Heart right ventricle (tissue), 16 donors: ENCODE results near the gene RAD51B. TPM values are rescaled to one million over a fixed set of nuclear protein-coding genes. Genes with fewer than 3 reads are reported as not detected.

Experiments used
- ATAC-seq, 8 donors: fragments of 200-7000 bp; cut with Tn5 transposase; one replicate each; pipeline ENCODE4 v1.9.1; 2020; ENCODE audit warnings: mild to moderate bottlenecking in 8 of 8, moderate library complexity in 8 of 8, moderate number of reproducible peaks in 1 of 8
- DNase-seq, 2 donors: peaks; one replicate each; pipeline ENCODE4 v3.0.0-alpha.2; 2020
- H3K27ac ChIP-seq, 10 donors: fragments of 200-600 bp; sonication (generic) in 2 of 10; one replicate each; pipeline versions ENCODE4 v1.5.0 to v1.8.0; 2020 to 2022; ENCODE audit warnings: mild to moderate bottlenecking in 3 of 10
- H3K27me3 ChIP-seq, 7 donors: fragments of 200-600 bp; one replicate each; pipeline ENCODE4 v1.8.0; 2021 to 2022; ENCODE audit warnings: mild to moderate bottlenecking in 2 of 7
- H3K36me3 ChIP-seq, 9 donors: fragments of 200-600 bp; sonication (generic) in 1 of 9; one replicate each; pipeline versions ENCODE4 v1.5.0 to v1.8.0; 2020 to 2022; ENCODE audit warnings: mild to moderate bottlenecking in 2 of 9
- H3K4me1 ChIP-seq, 9 donors: fragments of 200-600 bp; sonication (generic) in 1 of 9; one replicate each; pipeline versions ENCODE4 v1.5.0 to v1.8.0; 2020 to 2022; ENCODE audit warnings: mild to moderate bottlenecking in 4 of 9
- H3K4me3 ChIP-seq, 10 donors: fragments of 200-600 bp; sonication (generic) in 2 of 10; one replicate each; pipeline versions ENCODE4 v1.5.0 to v1.8.0; 2020 to 2022; ENCODE audit warnings: mild to moderate bottlenecking in 7 of 10, moderate library complexity in 2 of 10
- H3K9me3 ChIP-seq, 11 donors: fragments of 200-600 bp in 10 of 11; sonication (generic) in 2 of 11; one replicate each; pipeline versions ENCODE4 v1.5.0 to v1.8.0; 2013 to 2022; ENCODE audit warnings: mild to moderate bottlenecking in 2 of 11, control low read depth in 1 of 11, moderate library complexity in 1 of 11
- CTCF ChIP-seq, 9 donors: fragments of 200-600 bp; sonication (generic) in 2 of 9; IDR thresholded peaks; one replicate each; pipeline versions ENCODE4 v1.5.0 to v1.8.0; 2021 to 2022; ENCODE audit warnings: antibody characterized with exemption in 9 of 9, mild to moderate bottlenecking in 5 of 9, moderate library complexity in 1 of 9
- WGBS, 2 donors: extraction: QIAGEN DNeasy Blood & Tissue Kit; methylation state at CpG; one replicate each; pipeline ENCODE4 v1.1.7; 2013; ENCODE audit warnings: inconsistent platforms in 1 of 2; 5-methylcytosine and 5-hydroxymethylcytosine counted together
- intact Hi-C, 10 donors: fragments of 100-400 bp; cut with DNase I; formaldehyde crosslinking; loops; one replicate each; pipeline versions ENCODE4 v1.11.1 to v1.14.2; 2022
- polyA plus RNA-seq, 2 donors: library from polyadenylated mRNA; stranded (reverse); fragments of 200-250 nt; gene quantifications; one replicate each; pipeline ENCODE4 v1.2.3, GENCODE V29; 2013
- total RNA-seq, 10 donors: library from RNA; stranded (reverse); fragmentation: NEBNext Ultra II Directional in 3 of 10; extraction: Animal tissue kit (Norgen Biotek cat#: 25700) in 3 of 10; gene quantifications; one replicate each; pipeline versions ENCODE4 v1.2.1 to v1.2.4, GENCODE V29; 2021 to 2023
- donor health status: Arrhythmogenic right ventricular cardiomyopathy.
- donor health status: ischemic (EF 13 %, LVEDD 7.1; RV severe dilation, severe dysfunction).
- donor health status: healthy with polysubstance abuse.
- donor health status: DM: no; HTN: yes; CAD: no.
- donor health status: DM: no; HTN: no; CAD: no.
- donor health status: ischemic (EF 25% LVEDD 6.9; RV normal size, moderate dysfunction).
- donor health status: ischemic (EF 25% LVEDD 5.7; RV mildly dilated, moderate dysfunction).
- donor health status: healthy.
- donor health status: DM: yes; HTN: yes; CAD: no.
- donor health status: Ischemic cardiomyopathy.
- donor health status: ischemic (EF 35%, LVEDD 5.7; RV mildly dilated, moderate dysfunction).
- donor health status: nonischemic (EF 11% LVEDD 7.7; RV severe dilation, severe dysfunction).
- donor health status: DM: yes; HTN: yes; CAD: no.
- donor health status: PGD.
- donor health status: ischemic (EF 29% LVEDD 5.4; RV normal size, mild dysfunction).
- donor health status: nonischemic (EF 23%, LVEDD 6.1; RV moderate dilation, normal function).

The RAD51B gene
- total and polyA plus RNA-seq, 12 donors = 0.88 to 8.6 (median 3.5) TPM

DNA sequence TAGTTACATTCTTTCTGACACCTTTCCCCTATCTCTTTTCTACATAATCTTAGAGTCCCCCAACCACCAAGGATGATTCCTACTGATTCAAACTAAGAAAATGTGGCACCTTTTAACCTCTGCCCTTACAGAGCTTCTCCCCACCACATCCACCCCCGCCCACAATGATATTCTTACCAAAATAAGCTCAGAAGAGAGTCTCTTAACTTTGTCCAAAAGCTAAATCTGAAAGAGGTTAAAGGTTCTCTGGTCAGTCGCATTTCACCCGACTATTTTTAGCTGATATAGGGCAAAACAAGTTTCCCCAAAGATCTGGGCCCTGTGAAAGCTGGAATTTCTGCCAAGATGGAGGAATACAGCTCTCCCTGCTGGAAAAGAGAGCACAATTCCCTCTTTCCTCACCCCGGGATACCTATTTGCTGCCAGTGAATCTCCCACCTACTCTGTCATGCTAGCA, 844.7 kb downstream of the RAD51B start:
- ATAC-seq (peak in 4 of 8 donors; percentile 19 to 28 (median 24)), DNase-seq (no peak)
- Histone ChIP-seq H3K9me3 (no peaks in the 10 kb centered on the region), H3K4me1 (peaks cover 10 to 75% (median 45%) of the 10 kb centered on the region in 9 donors), H3K27me3 (no peaks in the 10 kb centered on the region), H3K36me3 (no peaks in the 10 kb centered on the region), H3K27ac (peak overlapping the region in 7 of 10 donors; percentile 2 to 75 (median 51)), H3K4me3 (no peak overlapping the region)
- WGBS, 2 donors = 68 to 73% methylated on average over 4 of the region's 4 CpGs
- intact Hi-C loops = loop anchor here in 1 of 10 donors (10.0 kb wide), 1 partner anchor 419 kb away; no protein-coding TSS in a partner anchor
- TF ChIP-seq CTCF (IDR thresholded peaks at IDR 0.05) = peak in 3 of 9 donors; percentile 16 to 36 (median 24)

GRCh38 chr14:68665131-68665530, 845.6 kb downstream of the RAD51B start:
- H3K27me3 ChIP-seq = no peaks in the 10 kb centered on the region
- 75 to 84% methylated on average over 4 of the region's 4 CpGs for WGBS, 2 donors
- no peak overlapping the region for H3K4me3 ChIP-seq
- no peak for TF ChIP-seq CTCF (IDR thresholded peaks at IDR 0.05)
- intact Hi-C loops = loop anchor here in 3 of 10 donors (5.0 to 10.0 kb wide), 3 partner anchors 127 to 420 kb away; partner anchors contain the start of gene ZFP36L1 (in 1 of the 3)
- H3K36me3 ChIP-seq = no peaks in the 10 kb centered on the region
- DNase-seq = no peak
- H3K4me1 ChIP-seq = peaks cover 8 to 78% (median 46%) of the 10 kb centered on the region in 9 donors
- ATAC-seq = no peak
- no peaks in the 10 kb centered on the region for H3K9me3 ChIP-seq
- H3K27ac ChIP-seq = peak overlapping the region in 8 of 10 donors; percentile 2 to 75 (median 55)

GRCh38 chr14:68665792-68666204, 846.2 kb downstream of the RAD51B start:
- H3K36me3 ChIP-seq = no peaks in the 10 kb centered on the region
- no peak for DNase-seq
- TF ChIP-seq CTCF (IDR thresholded peaks at IDR 0.05) = no peak
- ATAC-seq = peak in 2 of 8 donors; percentile 24 to 33
- peak overlapping the region in 9 of 10 donors; percentile 18 to 75 (median 57) for H3K27ac ChIP-seq
- H3K27me3 ChIP-seq = no peaks in the 10 kb centered on the region
- H3K4me3 ChIP-seq = no peak overlapping the region
- no peaks in the 10 kb centered on the region for H3K9me3 ChIP-seq
- peaks cover 15 to 85% (median 53%) of the 10 kb centered on the region in 9 donors for H3K4me1 ChIP-seq
- intact Hi-C loops = loop anchor here in 3 of 10 donors (5.0 to 10.0 kb wide), 3 partner anchors 127 to 421 kb away; partner anchors contain the start of gene ZFP36L1 (in 1 of the 3)

DNA sequence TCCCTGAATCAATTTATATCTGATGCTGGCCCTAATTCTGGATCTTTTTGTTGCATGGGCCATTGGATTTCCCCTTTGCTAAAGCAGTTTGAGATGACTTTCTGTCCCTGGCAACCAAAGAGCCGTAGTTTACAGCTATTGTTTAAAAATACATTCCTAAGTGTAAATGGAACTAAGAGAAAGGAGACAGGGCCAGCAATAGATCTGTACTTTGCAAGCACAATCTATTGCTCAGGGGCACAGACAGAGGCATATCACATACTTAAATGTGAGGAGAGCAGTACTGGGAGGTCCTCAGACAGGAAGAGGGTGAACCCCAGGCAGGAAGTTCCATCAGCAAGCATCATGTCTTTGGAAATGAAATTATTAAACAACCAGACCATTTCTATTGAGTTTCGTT, 846.7 kb downstream of the RAD51B start:
- Histone ChIP-seq H3K4me3 (no peak overlapping the region), H3K27ac (peak overlapping the region in 9 of 10 donors; percentile 9 to 75 (median 57)), H3K4me1 (peaks cover 18 to 89% (median 57%) of the 10 kb centered on the region in 9 donors), H3K36me3 (no peaks in the 10 kb centered on the region), H3K27me3 (no peaks in the 10 kb centered on the region), H3K9me3 (no peaks in the 10 kb centered on the region)
- no peak for DNase-seq
- 38 to 45% methylated on average over 2 of the region's 2 CpGs for WGBS, 2 donors
- no peak for TF ChIP-seq CTCF (IDR thresholded peaks at IDR 0.05)
- no peak for ATAC-seq
- intact Hi-C loops = loop anchor here in 3 of 10 donors (5.0 to 10.0 kb wide), 3 partner anchors 126 to 421 kb away; partner anchors contain the start of gene ZFP36L1 (in 1 of the 3)
